ENCODE results near the gene CACNA1D. TPM values are rescaled to one million over a fixed set of nuclear protein-coding genes. Genes with fewer than 3 reads are reported as not detected.
A peak's percentile ranks its signal among the peaks of the same experiment; 100 is the strongest.

The CACNA1D gene
- total RNA-seq, 1 experiment from 2014 or later: not detected

DNA sequence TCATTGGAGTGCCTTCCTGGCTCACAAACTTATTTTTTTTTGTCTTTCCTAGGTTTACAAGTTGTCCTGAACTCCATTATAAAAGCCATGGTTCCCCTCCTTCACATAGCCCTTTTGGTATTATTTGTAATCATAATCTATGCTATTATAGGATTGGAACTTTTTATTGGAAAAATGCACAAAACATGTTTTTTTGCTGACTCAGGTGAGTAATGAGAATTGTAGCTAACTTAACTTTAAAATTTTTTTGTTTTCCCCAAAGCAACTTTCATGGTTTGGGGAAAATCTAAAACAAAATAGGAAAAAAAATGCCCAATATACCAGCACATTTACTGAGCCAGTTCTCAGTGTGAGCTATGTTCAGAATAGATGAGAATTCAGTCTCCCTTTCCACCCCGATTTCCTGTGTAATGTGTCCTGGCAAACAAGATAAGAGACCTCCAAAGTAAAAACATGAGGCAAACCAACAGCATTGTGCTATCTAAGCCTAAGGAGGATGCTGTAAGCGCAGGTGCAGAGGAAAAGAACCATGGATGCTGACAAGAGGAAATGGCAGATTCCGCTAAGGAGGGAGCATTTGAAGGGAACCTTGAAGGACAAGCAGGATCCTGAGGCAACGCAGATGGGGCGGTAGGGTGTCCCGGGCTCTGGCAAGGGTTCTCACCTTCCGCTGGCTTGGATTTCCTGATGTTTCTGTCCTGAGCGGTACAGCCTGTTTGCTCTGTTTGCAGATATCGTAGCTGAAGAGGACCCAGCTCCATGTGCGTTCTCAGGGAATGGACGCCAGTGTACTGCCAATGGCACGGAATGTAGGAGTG, 171.4 kb downstream of the CACNA1D start:
- Histone ChIP-seq H3K9me2 (replicated peaks; ENCODE audit: insufficient read depth, low read length) (no peaks in the 10 kb centered on the region), H3K4me2 (ENCODE audit: low read depth, low read length, poor library complexity, severe bottlenecking) (no peak overlapping the region), H3K79me2 (ENCODE audit: low read length) (no peaks in the 10 kb centered on the region), H2AFZ (ENCODE audit: low read length) (no peak overlapping the region), H3K27ac (ENCODE audit: low read length) (no peak overlapping the region), H3K27me3 (ENCODE audit: low read length) (0 out of 2 replicates have a peak, but pooled peaks cover 6% of the 10 kb centered on the region), H4K20me1 (ENCODE audit: insufficient read depth, low read depth, low read length) (no peaks in the 10 kb centered on the region), H3K36me3 (ENCODE audit: insufficient read depth, low read length) (no peaks in the 10 kb centered on the region; the same call in 1 of the 2 replicates), H3K4me3 (ENCODE audit: low read length) (no peak overlapping the region), H3K9ac (ENCODE audit: low read length) (no peak overlapping the region), H3K4me1 (ENCODE audit: low read length) (no peaks in the 10 kb centered on the region), H3K9me3 (ENCODE audit: low read length) (peaks cover 11% of the 10 kb centered on the region)
- DNase-seq: no peak

DNA sequence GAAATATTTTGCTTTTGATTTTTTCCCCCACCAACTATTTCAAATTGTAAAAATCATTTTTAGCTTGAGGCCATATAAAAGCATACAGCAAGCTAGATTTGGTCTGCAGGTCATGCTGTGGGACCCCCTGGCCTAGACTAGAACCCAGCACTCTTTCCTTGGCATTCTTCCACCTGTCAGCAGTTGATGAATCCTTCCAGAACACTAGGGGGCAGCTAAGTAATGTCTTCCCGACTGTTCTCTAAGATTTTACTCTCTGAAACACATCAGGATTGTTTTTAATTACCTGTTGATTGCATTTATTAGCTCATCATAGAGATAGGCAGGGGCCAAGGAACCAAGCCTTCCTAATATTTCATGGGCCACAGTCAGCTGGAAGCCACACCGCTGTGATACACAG, 174.5 kb downstream of the CACNA1D start:
- no peaks in the 10 kb centered on the region for H4K20me1 ChIP-seq (ENCODE audit: insufficient read depth, low read depth, low read length)
- H3K9ac ChIP-seq (ENCODE audit: low read length): no peak overlapping the region
- no peaks in the 10 kb centered on the region for H3K9me2 ChIP-seq (replicated peaks; ENCODE audit: insufficient read depth, low read length)
- H3K9me3 ChIP-seq (ENCODE audit: low read length): no peaks in the 10 kb centered on the region
- no peaks in the 10 kb centered on the region for H3K27me3 ChIP-seq (ENCODE audit: low read length)
- H3K27ac ChIP-seq (ENCODE audit: low read length): no peak overlapping the region
- DNase-seq: peak; percentile 58
- H2AFZ ChIP-seq (ENCODE audit: low read length): no peak overlapping the region
- H3K36me3 ChIP-seq (ENCODE audit: insufficient read depth, low read length): no peaks in the 10 kb centered on the region
- peaks cover 7% of the 10 kb centered on the region; the same call in 1 of the 2 replicates for H3K4me1 ChIP-seq (ENCODE audit: low read length)
- H3K79me2 ChIP-seq (ENCODE audit: low read length): no peaks in the 10 kb centered on the region
- no peak overlapping the region for H3K4me2 ChIP-seq (ENCODE audit: low read depth, low read length, poor library complexity, severe bottlenecking)
- no peak overlapping the region for H3K4me3 ChIP-seq (ENCODE audit: low read length)

DNA sequence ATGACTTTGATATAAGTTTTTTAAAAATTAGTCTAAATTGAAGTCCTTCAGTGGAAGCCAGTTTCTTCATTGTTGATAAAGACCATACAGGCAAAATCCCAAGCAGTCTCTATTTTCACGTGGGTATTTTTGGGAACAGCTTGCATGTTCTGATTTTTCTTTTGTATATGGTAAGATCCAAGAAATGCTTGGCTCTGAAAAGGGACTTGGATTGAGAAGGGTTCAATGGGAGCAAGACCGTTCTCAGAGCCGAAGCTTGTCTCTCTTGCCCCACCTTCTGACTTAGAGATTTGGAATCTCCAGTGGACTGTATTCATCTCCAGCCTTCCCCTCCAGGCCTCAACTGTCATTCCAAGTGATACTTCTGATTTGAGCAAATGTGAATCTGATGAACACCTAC, 176.3 kb downstream of the CACNA1D start:
- peaks cover 7% of the 10 kb centered on the region; the same call in 1 of the 2 replicates for H3K4me1 ChIP-seq (ENCODE audit: low read length)
- H3K27me3 ChIP-seq (ENCODE audit: low read length): no peaks in the 10 kb centered on the region
- H3K4me2 ChIP-seq (ENCODE audit: low read depth, low read length, poor library complexity, severe bottlenecking): no peak overlapping the region
- H3K9me2 ChIP-seq (replicated peaks; ENCODE audit: insufficient read depth, low read length): no peaks in the 10 kb centered on the region
- H3K9ac ChIP-seq (ENCODE audit: low read length): no peak overlapping the region
- no peak overlapping the region for H3K4me3 ChIP-seq (ENCODE audit: low read length)
- H2AFZ ChIP-seq (ENCODE audit: low read length): no peak overlapping the region
- no peaks in the 10 kb centered on the region for H3K9me3 ChIP-seq (ENCODE audit: low read length)
- H3K27ac ChIP-seq (ENCODE audit: low read length): no peak overlapping the region
- DNase-seq: no peak
- H3K36me3 ChIP-seq (ENCODE audit: insufficient read depth, low read length): no peaks in the 10 kb centered on the region
- no peaks in the 10 kb centered on the region for H4K20me1 ChIP-seq (ENCODE audit: insufficient read depth, low read depth, low read length)
- no peaks in the 10 kb centered on the region for H3K79me2 ChIP-seq (ENCODE audit: low read length)

DNA sequence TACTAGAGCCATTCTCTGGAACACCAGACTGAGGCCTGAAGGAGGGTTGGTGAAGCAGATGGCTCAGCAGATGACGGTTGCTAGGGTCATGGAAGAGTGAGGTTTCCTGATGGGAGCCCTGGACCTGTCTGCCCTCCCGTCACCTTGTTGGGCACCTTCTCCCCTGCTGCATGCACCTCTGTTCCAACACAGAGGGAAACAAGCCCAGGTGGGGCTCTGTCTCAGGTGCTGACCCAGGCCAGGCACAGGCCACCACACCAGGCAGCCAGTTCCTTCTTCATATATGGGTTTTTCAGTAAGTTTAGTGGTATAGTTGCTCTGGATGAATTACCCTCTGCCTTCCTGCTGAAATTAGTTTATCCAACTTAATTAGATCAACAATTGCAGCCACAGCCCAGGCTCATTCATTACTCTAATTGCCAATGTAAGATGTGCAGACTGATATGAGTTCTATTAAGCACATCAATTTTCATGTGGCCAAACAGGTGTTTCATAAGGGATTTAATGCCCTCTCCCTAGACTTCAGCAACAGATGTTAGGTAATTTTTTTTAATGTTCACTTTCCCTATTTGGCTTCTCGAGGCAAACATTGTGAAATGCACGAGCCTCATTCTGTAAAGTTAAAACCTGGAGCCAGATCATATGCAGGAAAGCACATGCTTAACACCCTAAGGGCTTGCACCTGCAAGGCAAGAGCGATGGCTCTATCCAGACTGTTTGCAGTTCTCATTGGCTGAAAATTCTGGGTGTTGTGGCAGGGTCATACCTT, 177.0 kb downstream of the CACNA1D start:
- no peaks in the 10 kb centered on the region for H3K27me3 ChIP-seq (ENCODE audit: low read length)
- peaks cover 7% of the 10 kb centered on the region; the same call in 1 of the 2 replicates for H3K4me1 ChIP-seq (ENCODE audit: low read length)
- H3K4me3 ChIP-seq (ENCODE audit: low read length): no peak overlapping the region
- no peaks in the 10 kb centered on the region for H3K9me3 ChIP-seq (ENCODE audit: low read length)
- H2AFZ ChIP-seq (ENCODE audit: low read length): no peak overlapping the region
- H3K36me3 ChIP-seq (ENCODE audit: insufficient read depth, low read length): no peaks in the 10 kb centered on the region
- DNase-seq: no peak
- H4K20me1 ChIP-seq (ENCODE audit: insufficient read depth, low read depth, low read length): no peaks in the 10 kb centered on the region
- H3K9ac ChIP-seq (ENCODE audit: low read length): no peak overlapping the region
- H3K79me2 ChIP-seq (ENCODE audit: low read length): no peaks in the 10 kb centered on the region
- no peak overlapping the region for H3K27ac ChIP-seq (ENCODE audit: low read length)
- no peaks in the 10 kb centered on the region for H3K9me2 ChIP-seq (replicated peaks; ENCODE audit: insufficient read depth, low read length)
- H3K4me2 ChIP-seq (ENCODE audit: low read depth, low read length, poor library complexity, severe bottlenecking): no peak overlapping the region

DNA sequence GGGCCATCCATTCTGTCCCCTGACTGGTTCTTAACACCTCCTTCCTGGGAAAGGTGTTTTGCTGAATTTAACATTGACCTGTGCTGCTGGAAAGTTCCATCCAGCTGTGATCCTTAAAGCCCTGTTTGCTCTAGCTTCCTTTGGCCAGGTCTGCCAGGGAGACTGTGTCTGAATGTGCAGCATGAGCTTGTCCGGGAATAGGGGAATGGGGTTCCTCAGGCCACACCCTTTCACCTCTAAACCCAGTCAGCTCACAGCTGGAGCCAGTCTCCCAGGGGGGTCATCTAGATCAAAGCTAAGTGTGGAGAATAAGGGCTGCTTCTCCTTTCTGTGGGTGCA, 177.5 kb downstream of the CACNA1D start:
- Histone ChIP-seq H3K79me2 (ENCODE audit: low read length) (no peaks in the 10 kb centered on the region), H2AFZ (ENCODE audit: low read length) (no peak overlapping the region), H3K9me3 (ENCODE audit: low read length) (no peaks in the 10 kb centered on the region), H3K4me1 (ENCODE audit: low read length) (peaks cover 7% of the 10 kb centered on the region; the same call in 1 of the 2 replicates), H3K9me2 (replicated peaks; ENCODE audit: insufficient read depth, low read length) (no peaks in the 10 kb centered on the region), H3K9ac (ENCODE audit: low read length) (no peak overlapping the region), H3K27me3 (ENCODE audit: low read length) (no peaks in the 10 kb centered on the region), H3K4me2 (ENCODE audit: low read depth, low read length, poor library complexity, severe bottlenecking) (no peak overlapping the region), H4K20me1 (ENCODE audit: insufficient read depth, low read depth, low read length) (no peaks in the 10 kb centered on the region), H3K4me3 (ENCODE audit: low read length) (no peak overlapping the region), H3K27ac (ENCODE audit: low read length) (no peak overlapping the region), H3K36me3 (ENCODE audit: insufficient read depth, low read length) (no peaks in the 10 kb centered on the region)
- DNase-seq: no peak

DNA sequence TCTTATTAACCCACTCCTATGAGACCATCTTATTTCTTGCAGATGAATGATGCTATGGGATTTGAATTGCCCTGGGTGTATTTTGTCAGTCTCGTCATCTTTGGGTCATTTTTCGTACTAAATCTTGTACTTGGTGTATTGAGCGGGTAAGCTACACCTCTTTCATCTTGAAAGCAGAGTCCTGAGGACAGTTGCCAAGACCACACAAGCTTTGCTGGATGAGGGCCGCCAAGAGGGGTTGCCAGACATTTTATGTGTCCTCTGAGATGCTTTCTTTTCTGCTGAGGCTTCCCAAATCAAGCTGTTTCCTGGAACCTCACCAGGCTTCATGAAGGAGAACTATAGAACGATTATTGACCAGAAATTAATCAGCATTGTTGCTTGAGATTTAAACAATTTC, 178.6 kb downstream of the CACNA1D start:
- H3K27me3 ChIP-seq (ENCODE audit: low read length): no peaks in the 10 kb centered on the region
- H3K4me2 ChIP-seq (ENCODE audit: low read depth, low read length, poor library complexity, severe bottlenecking): no peak overlapping the region
- H2AFZ ChIP-seq (ENCODE audit: low read length): no peak overlapping the region
- H3K4me1 ChIP-seq (ENCODE audit: low read length): peaks cover 7% of the 10 kb centered on the region; the same call in 1 of the 2 replicates
- H3K9me2 ChIP-seq (replicated peaks; ENCODE audit: insufficient read depth, low read length): no peaks in the 10 kb centered on the region
- H4K20me1 ChIP-seq (ENCODE audit: insufficient read depth, low read depth, low read length): no peaks in the 10 kb centered on the region
- H3K36me3 ChIP-seq (ENCODE audit: insufficient read depth, low read length): no peaks in the 10 kb centered on the region
- no peaks in the 10 kb centered on the region for H3K79me2 ChIP-seq (ENCODE audit: low read length)
- H3K9ac ChIP-seq (ENCODE audit: low read length): no peak overlapping the region
- H3K4me3 ChIP-seq (ENCODE audit: low read length): no peak overlapping the region
- H3K9me3 ChIP-seq (ENCODE audit: low read length): no peaks in the 10 kb centered on the region
- no peak overlapping the region for H3K27ac ChIP-seq (ENCODE audit: low read length)
- DNase-seq: no peak

DNA sequence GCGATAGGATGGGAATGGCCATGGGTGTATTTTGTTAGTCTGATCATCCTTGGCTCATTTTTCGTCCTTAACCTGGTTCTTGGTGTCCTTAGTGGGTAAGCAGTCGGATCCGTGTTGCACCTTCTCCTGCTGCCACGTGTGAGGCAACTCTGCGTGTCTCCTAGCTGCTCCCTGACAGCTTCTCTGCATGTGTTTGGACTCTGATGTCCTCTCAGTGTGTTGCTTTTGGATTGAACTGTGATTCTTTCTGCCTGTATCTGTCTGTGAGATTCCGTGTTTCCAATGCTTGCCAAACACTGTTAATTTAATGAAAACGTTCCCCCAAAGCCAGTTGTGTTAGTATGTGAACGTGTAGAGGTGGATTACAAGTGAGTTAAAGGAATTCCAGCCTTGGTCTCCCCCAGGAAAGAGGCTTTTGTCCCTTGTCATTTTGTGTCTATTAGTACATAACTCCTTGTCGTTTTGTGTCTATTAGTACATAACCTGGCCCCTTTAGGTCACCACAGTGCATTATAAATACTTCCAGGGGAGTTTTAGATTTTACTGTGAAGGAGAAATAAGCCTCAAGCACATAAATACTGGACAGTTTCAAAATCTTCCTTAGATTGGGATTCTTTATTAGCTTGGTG, 179.4 kb downstream of the CACNA1D start:
- Histone ChIP-seq H3K4me3 (ENCODE audit: low read length) (no peak overlapping the region), H3K79me2 (ENCODE audit: low read length) (no peaks in the 10 kb centered on the region), H3K4me2 (ENCODE audit: low read depth, low read length, poor library complexity, severe bottlenecking) (no peak overlapping the region), H3K9ac (ENCODE audit: low read length) (no peak overlapping the region), H4K20me1 (ENCODE audit: insufficient read depth, low read depth, low read length) (no peaks in the 10 kb centered on the region), H3K27me3 (ENCODE audit: low read length) (no peaks in the 10 kb centered on the region), H3K4me1 (ENCODE audit: low read length) (peaks cover 7% of the 10 kb centered on the region; the same call in 1 of the 2 replicates), H3K27ac (ENCODE audit: low read length) (no peak overlapping the region), H3K9me3 (ENCODE audit: low read length) (no peaks in the 10 kb centered on the region), H2AFZ (ENCODE audit: low read length) (no peak overlapping the region), H3K36me3 (ENCODE audit: insufficient read depth, low read length) (no peaks in the 10 kb centered on the region), H3K9me2 (replicated peaks; ENCODE audit: insufficient read depth, low read length) (no peaks in the 10 kb centered on the region)
- DNase-seq: no peak

DNA sequence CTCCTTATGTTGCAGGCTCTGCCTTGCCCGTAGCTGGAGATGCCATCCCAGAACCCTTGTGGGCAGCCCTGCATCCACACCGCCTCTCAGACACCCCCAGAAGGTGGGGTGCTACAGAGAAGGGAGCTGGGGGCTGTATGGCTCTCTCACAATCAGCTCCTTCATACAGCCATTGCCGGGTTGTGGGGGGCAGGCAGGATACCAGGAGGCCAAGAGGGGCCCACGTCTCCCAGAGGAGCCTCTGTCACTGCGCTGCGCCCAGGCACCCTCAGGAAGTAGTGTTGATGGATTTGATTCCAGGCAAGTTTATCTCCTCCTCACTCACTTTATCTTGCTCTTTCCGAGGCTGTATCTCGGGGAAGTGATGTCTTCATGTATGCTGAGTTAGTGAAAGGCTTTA, 180.2 kb downstream of the CACNA1D start:
- Histone ChIP-seq H3K9ac (ENCODE audit: low read length) (no peak overlapping the region), H3K4me2 (ENCODE audit: low read depth, low read length, poor library complexity, severe bottlenecking) (no peak overlapping the region), H3K27ac (ENCODE audit: low read length) (no peak overlapping the region), H3K4me3 (ENCODE audit: low read length) (no peak overlapping the region), H3K9me2 (replicated peaks; ENCODE audit: insufficient read depth, low read length) (no peaks in the 10 kb centered on the region), H3K9me3 (ENCODE audit: low read length) (no peaks in the 10 kb centered on the region), H3K4me1 (ENCODE audit: low read length) (peaks cover 7% of the 10 kb centered on the region; the same call in 1 of the 2 replicates), H3K79me2 (ENCODE audit: low read length) (no peaks in the 10 kb centered on the region), H3K36me3 (ENCODE audit: insufficient read depth, low read length) (no peaks in the 10 kb centered on the region), H3K27me3 (ENCODE audit: low read length) (no peaks in the 10 kb centered on the region), H2AFZ (ENCODE audit: low read length) (no peak overlapping the region), H4K20me1 (ENCODE audit: insufficient read depth, low read depth, low read length) (no peaks in the 10 kb centered on the region)
- DNase-seq: no peak

All from Karpas-422 (cell line).